Midbrain (tissue), 1 donor: ENCODE results near the gene HELLS.
"Not testable (repeated sequence)": the region's sequence is repeated elsewhere in the genome, so short reads cannot be mapped to it uniquely, and the experiment has no call there.

Experiments
- DNase-seq: peaks from one replicate; lab custom pipeline; 2025; lab: John Stamatoyannopoulos, UW

HELLS gene

DNA sequence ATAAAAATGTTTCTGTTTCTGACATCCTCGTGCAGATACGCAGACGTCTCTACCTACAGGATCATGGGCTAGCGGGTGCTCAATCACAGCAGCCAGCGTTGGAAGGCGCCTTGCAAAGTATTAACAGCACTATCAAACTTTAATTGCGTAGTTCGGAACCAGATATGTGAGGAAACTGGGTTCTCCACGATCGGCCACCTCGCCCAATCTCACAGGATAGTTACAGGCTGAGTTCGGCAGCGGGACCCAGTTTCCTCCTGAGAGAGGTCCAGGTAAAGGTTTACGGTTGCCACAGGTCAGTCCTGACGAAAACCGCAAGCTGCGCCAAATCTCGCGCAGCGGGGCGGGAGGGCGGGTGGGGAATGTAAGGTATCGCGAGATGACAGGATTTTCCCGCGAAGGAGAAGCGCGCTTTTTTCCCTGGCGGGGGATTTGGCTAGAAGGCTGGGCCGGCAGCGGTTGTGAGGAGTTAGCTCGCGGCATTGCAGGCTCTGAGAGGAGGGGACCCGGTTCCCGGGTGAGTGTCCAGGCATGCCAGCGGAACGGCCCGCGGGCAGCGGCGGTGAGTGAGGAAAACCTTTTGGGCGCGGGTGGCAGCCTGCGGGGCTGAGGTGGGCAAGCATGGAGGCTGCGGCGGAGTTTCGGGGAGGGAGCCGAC, at the start of gene HELLS:
Gene HELLS, plus strand, starts transcription at position 398 of the 658 bp plus-strand sequence. Its CDS starts 134 bp downstream, at position 532.
- DNase-seq: peak; percentile 69

DNA sequence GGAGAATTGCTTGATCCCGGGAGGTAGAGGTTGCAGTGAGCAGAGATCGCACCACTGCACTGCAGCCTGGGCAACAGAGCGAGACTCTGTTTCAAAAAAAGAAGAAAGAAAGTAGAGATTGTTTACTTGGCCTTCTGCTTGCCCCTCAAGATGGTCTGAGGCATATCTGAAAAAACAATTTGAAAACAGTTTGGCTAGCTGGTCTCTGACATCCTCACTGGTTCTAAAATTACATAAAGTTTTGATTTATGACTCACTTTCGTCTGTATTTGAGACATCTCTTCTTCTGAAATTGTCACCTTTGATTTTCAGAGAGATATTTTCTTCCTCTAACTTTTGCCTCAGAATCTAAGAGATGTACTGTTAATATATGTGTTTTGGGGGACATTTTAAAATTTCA, 49.6 kb upstream of the HELLS start:
- DNase-seq: no peak

DNA sequence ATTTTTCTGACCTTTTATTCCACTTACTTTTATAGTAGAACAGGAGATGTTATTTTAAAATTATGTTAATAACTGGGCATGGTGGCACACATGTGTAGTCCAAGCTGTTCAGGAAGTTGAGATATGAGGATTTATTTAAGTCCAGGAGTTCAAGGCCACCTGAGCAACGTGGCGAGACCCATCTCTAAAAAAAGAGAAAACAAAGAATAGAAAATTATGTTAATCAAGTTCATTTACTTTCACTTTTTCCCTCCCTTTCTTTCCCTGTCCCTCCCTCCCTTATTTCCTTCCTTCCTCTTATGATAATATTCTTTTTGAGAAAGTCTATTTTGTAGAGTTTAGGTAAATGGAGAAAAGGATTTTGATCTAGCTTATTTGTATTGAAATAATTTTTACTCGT, 48.9 kb upstream of the HELLS start:
- DNase-seq: no peak

DNA sequence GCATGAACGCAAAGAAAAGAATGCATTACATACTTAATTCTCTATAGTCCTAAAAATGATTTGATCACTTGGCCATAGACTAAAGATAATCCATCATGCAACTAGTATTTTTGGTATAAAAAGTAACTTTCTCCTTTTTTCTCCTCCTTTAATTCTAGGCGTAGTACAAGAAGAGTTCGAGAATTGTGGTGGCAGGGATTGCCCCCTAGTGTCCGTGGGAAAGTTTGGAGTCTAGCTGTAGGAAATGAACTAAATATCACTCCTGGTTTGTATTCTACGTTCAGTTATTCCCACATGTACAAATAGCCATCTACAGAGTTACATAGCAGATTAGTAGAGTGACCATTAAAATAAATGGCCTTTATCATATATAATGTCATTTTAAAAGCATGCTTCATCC, 45.5 kb upstream of the HELLS start:
- DNase-seq: no peak

DNA sequence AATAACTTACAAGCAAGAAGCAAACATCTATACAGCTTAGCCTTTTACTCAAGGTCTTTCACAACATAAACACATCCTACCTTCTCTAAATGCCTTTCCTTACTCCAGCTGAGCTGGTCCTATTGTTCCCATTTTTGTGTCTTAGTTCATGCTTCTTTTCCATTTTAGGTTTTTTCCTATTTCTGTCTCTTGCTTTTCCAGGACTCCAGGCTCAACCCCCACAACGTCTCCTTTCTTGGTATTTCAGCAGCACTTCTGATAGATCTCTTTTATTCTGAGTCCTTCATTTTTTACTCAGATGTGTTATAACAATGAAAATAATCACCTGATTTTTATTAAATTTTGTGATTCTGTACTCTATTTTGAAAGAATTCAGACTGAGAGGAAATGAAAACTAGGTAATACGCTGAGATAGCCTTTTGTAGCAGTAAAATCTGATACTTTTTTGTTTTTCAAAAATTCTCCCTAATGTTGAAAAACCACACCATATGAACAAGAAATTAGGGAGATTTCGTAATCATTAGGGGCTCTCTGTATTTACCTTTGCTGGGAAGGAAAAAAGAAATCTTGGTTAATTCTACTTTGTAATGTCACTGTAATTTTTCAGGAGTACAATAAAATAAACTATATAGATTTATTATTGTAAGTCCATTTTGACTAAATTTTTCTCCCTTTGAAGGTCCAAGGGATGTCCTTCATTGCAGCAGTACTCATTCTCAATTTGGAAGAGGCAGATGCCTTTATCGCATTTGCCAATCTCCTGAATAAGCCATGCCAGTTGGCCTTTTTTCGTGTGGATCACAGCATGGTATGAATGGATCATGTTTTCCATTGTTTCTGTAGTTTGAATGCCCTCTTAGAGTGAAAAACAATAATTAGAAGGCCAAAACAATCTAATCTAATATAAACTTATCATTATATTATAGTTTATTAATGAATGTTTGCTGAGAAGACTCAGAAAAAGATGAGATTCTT, 24.0 kb upstream of the HELLS start:
- peak; percentile 9 for DNase-seq

DNA sequence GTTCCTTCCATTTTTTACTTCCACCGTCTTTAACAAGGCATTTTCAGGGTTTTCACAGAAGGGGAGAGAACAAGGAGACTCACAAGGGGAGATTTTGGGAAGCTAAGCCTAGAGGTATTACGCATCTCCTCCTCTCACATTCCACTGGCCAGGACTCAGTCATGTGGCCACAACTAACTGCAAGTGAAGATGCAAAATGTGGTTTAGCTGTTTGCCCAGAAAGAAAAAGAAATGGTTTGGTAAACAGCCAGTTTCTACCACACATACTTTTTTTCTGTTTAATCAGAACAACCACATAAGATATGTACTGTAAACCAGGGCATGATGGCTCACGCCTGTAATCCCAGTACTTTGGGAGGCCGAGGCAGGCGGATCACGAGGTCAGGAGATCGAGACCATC, 21.4 kb upstream of the HELLS start:
- no peak for DNase-seq

DNA sequence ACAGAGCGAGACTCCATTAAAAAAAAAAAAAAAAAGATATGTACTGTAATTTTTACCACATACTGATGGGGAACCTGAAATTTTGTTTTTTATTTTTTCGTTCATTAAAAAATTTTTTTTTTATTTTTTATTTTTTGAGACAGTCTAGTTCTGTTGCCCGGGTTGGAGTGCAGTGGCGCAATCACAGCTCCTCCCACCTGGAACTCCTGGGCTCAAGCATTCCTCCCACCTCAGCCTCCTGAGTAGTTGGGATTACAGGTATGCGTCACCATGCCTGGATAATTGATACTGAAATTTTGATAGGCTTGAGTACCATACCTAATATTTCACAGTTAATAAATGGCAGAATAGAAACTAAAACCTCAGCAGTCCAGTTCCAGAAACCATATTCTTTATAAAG, 20.9 kb upstream of the HELLS start:
- DNase-seq: no peak

DNA sequence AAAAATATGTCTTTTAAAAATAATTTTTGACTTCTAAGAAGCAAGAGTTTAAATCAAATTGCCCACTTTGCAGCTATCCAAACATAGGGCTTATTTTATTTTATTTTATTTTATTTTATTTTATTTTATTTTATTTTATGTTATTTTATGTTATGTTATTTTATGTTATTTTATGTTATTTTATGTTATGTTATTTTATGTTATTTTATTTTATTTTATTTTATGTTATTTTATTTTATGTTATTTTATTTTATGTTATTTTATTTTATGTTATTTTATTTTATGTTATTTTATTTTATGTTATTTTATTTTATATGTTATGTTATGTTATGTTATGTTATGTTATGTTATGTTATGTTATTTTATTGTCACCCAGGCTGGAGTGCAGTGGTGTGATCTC, 14.0 kb upstream of the HELLS start:
- not testable (repeated sequence) for DNase-seq

DNA sequence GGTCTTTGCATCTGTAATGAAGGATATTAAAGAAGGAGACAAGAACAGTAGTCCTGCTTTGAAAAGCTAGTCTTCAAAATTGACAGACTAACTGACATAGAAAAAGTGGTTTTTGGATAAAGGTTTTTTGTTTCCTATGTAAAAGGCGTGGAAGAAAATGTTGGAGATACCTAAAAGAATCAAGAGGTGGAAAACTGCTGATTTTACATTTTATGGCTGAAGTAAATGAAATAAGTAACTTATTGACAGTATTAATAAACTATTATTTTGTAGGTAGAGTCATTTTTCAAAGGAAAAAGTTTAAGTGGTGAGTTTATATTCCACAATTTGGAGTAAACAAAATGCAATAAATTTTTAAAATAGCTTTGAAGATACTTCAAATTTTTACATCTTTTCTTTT, 12.6 kb upstream of the HELLS start:
- no peak for DNase-seq

DNA sequence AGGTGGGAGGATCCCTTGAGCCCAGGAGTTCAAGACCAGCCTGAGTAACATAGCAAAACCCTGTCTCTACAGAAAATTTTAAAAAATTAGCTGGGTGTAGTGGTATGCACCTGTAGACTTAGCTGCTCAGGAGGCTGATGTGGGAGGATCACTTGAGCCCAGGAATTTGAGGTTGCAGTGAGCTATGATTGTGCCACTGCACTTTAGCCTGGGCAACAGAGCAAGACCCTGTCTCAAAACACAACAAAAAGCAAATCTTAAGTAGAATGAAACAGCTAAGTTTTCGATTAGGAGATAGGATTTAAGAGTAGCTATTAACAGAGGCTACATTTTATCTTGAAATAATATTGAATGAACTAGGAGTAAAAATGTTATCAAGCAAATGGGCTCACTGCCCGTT, 3.3 kb upstream of the HELLS start:
- not testable (repeated sequence) for DNase-seq

DNA sequence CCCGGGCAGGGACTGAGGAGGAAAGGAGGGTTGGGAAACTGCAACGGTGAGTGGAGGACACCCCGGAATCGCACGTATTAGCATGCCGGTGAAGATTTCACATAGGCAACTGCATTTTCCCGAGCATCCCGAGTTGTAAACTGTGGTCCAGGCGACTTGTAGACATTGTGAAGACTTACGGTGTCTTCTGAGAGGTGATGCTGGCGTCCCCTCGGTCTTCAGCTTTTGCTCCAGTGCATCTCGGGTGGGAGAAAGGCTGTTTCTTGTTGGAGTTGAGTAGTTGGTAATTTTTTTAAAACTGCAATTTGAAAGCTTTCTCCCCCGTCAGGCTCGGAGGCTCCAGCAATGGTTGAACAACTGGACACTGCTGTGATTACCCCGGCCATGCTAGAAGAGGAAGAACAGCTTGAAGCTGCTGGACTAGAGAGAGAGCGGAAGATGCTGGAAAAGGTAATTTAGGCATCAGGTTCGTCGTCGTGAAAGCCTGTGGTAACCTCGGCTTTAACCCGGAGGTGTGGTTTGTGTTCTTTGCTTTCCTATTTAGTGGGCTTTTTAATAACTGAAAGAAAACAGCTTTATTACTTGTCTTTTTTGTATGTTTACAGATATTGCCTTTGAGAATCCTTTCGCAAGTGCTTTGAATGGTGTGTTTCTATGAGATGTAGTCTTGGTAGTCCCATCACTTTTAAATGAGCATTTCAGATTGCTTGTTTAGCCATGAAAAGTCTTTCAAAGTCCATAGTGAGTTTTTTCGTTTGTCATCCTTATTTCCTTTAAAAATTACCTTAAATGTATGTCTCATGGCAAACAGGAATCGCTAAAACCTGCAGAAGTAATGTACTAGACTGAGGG, 687 bp downstream of the HELLS start:
- DNase-seq: no peak

DNA sequence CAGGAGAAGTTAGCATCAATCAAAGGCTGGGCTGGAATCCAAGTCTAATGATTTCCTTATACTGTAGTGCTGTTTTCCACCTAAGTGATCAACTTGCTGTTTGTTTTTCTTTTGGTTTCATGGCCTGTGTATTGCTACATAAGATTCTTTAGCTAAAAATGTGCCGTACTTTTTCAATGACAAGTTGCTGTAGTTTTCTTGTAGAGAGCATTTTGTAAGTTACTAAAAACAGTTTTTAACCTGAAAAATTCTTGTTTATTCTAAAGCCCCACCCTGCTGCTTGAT, 1.3 kb downstream of the HELLS start:
- DNase-seq: no peak

DNA sequence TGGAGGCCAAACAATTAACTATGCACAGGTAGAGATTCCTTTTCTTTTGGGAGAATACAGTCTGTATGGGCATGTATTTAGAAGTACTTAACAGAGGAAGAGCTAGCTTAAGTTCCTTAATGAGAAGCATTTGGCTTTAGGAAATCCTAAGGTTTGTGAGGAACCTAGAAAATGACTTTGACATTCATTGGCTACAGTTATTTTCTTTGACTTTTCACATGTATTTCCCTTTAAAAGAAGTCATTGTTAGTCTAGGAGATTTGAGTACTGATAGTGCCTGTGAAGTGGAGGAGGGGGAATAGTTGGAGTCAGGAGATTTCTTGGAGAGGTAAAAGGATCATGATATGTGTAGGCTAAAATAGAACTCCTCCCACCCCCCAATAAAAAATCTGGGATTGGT, 3.6 kb downstream of the HELLS start:
- DNase-seq: no peak

DNA sequence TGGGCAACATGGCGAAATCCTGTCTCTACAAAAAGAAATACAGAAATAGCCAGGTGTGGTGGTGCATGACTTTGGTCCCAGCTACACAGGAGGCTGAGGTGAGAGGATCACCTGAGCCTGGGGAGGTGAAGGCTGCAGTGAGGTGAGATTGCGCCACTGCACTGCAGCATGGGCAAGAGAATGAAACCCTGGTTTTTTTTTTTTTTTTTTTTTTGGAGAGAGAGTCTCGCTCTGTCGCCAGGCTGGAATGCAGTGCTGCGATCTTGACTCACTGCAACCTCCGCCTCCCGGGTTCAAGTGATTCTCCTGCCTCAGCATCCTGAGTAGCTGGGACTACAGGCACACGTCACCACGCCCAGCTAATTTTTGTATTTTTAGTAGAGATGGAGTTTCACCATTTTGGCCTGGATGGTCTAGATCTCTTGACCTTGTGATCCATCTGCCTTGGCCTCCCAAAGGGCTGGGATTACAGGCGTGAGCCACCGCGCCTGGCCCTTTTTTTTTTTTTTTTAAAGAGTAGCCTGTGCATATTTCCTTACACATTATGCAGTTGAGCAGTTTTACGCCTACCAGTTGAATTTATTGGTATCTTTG, 22.2 kb downstream of the HELLS start:
- DNase-seq: not testable (repeated sequence)

DNA sequence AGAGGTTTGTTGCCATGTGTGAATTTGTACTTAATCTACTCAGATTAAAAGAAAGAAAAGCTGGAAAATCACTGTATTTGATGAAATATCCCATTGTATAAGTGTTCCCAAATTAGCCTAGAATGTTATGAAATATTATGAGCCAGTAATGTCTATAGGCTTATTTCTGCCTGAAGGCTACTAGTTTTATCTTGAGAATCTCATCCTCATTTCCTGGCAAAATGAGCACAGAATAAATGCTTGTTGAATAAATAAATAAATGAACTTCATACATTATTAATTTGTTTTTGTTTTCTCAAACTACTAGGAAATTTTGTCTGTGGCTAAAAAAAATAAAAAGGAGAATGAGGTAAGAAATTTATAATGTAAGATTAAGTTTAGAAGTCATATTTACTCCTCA, 25.5 kb downstream of the HELLS start:
- DNase-seq: no peak

DNA sequence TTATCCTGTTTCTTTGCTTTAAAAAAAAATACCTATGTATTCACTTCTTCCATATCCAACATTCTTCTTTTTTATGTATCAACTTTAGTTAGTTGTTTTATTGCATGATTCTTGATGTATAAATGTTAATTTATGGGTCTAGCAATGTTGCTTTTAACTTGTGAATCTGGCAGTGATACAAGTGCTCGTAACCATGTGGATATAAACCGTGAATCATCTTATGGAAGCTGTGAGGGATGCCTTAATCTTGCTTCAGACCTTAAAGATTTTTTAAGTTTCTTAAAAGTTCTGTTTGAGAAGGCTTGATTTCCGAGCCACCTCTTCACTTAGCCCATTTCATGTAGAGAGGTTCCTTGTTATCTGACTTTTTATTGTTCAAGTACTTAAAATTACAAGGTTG, 25.9 kb downstream of the HELLS start:
- no peak for DNase-seq

DNA sequence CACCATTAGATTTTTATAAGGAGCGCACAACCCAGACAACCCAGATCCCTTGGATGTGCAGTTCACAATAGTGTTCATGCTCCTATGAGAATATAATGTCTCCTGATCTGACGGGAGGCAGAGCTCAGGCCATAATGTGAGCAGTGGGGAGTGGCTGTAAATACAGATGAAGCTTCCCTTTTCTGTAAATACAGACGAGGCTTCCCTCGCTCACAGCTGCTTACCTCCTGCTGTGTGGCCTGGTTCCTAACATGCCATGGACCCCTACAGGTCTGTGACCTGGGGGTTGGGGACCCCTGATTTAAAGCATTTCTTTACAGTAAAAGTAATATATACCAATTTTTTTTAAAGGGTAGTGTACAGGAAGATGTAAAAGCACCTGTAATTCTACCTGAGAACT, 33.2 kb downstream of the HELLS start:
- DNase-seq: no peak

DNA sequence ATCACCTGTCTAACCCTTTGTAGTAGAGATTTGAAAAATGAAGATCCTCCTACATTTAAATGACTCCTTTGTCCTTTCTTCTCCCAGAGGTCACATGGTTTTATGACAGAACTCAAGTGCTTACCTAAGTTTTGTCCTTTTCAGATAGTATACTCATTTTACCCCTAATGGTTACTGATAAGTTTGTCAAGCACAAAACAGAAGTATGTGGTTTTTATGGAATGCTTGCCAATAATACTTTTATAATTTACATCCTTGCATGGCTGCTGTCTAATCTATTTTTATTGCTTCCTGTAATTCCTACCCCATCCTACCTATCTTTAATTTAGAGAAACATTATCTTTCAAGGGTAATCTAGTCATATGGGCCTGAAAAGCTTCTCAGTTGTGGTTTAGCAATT, 37.5 kb downstream of the HELLS start:
- no peak for DNase-seq

DNA sequence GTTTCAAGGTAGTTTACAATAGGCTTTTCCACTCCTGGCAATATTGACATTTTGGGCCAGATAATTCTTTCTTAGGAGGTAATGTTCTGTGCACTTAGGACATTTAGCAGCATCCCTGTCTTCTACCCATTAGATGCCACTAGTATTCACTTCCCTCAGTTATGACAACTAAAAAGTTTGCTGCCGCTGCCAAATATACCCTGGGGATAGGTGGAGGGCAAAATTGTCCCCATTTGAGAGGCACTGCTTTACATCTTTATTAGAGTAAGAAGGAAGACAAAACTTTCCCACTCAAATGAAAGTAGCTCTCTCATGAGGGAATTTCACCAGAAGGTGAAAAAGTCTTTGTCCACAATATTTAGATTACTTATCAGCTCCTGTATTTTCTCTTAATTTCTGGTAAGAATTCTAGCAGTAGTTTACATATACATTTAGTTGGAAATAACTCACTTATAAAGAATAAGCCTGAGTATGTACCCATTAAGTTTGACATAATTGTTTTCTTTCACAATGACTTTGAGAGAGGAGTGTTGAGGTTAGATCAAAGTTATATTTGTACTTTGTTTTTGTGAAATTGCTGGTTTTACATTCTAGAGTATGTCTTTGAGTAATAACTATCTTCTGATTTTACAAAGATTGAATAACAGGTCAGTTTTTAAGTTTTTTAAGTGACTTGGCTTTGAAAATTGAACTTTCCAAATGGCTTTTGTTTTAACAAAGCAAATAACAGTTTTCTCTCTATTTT, 46.0 kb downstream of the HELLS start:
- no peak for DNase-seq

DNA sequence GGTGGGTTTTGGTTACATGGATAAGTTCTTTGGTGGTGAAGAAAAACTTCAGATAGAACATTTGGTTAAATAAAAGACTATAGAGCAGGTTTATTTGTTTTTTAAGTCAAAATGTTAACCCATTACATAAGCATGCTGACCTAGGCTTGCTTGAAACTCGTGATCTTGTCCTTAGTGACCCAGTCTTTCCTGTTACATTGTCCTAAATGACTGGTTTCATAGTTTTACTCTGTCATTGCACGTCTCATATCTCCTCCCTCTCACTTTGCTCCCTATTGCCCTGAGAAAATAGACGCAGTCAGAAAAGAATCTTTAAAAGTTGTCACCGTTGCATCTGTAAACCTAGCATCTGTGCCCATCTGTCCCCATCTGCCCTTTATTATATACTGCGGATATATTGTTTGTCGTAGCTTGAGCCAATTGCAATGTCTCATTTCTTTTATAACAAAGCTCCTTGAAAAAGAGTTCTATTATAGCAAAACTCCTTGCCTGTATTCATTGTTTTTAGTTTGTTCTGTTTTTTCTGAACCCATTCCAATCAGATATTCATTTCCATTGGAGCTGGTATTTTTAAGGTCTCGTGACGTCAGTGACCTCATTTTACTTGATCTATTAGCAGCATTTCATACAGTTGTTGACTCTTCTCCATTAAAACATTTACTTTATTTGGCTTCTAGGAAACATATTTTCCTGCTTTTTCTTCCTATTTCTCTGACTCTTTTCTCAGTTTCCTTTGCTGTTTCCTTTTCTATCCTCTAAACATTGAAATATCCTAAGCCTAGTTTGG, 57.3 kb downstream of the HELLS start:
- DNase-seq: no peak

DNA sequence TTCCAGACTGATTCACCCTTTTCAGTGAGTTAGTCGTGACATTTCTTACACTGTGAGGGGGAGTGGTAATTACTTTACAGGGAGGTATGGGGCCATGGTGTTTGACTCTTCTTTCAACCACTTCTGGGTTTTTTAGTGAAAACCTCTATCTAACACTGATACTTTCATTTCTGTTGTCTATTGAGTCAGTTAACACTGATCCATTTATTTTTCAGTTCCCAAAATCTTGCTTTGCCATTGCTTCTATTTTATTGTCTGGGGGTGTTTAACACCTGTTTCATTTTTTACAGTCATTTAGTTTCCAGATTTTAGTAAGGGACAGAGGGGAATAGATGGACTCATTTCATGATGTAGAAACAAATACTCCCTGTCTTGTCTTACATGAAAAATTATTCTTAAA, 61.5 kb downstream of the HELLS start:
- no peak for DNase-seq
